Activated T-cell treated with anti-CD3 and anti-CD28 coated beads, Interleukin-2, amount 50 U/mL, for 1 hour (primary cell): ENCODE results near the gene RAB7B.
A peak's percentile ranks its signal among the peaks of the same experiment; 100 is the strongest.
"Not testable (repeated sequence)": the region's sequence is repeated elsewhere in the genome, so short reads cannot be mapped to it uniquely, and the experiment has no call there.

ENCODE experiments used
- DNase-seq: peaks from one replicate; pipeline ENCODE4 v3.0.0-alpha.2; 2020

RAB7B gene

GRCh38 chr1:206002871-206003801, at the start of gene RAB7B:
TSS of gene RAB7B (minus strand) at chr1:206003395. CDS start at chr1:205994135, 9,260 bp downstream.
- DNase-seq = no peak

GRCh38 chr1:206052231-206052865, 49.2 kb upstream of the RAB7B start:
- not testable (repeated sequence) for DNase-seq

GRCh38 chr1:206050655-206051235, 47.5 kb upstream of the RAB7B start:
- peak; percentile 23 for DNase-seq

GRCh38 chr1:206049919-206050600, 46.9 kb upstream of the RAB7B start:
- no peak for DNase-seq

- no peak for DNase-seq
Measured at GRCh38 chr1:206049293-206049692, 46.1 kb upstream of the RAB7B start.

- DNase-seq = no peak
Measured at GRCh38 chr1:206048582-206048981, 45.4 kb upstream of the RAB7B start.

- no peak for DNase-seq
Measured at GRCh38 chr1:206047271-206047670, 44.1 kb upstream of the RAB7B start.

GRCh38 chr1:206041640-206042039, 38.4 kb upstream of the RAB7B start:
- no peak for DNase-seq

GRCh38 chr1:206040328-206040727, 37.1 kb upstream of the RAB7B start:
- no peak for DNase-seq

- no peak for DNase-seq
Measured at GRCh38 chr1:206039046-206039973, 36.1 kb upstream of the RAB7B start.

GRCh38 chr1:206037581-206037980, 34.4 kb upstream of the RAB7B start:
- no peak for DNase-seq

- DNase-seq = no peak
Measured at GRCh38 chr1:206036663-206037455, 33.7 kb upstream of the RAB7B start.

- DNase-seq = no peak
Measured at GRCh38 chr1:206035027-206035426, 31.8 kb upstream of the RAB7B start.

GRCh38 chr1:206032380-206033140, 29.4 kb upstream of the RAB7B start:
- DNase-seq = no peak

- DNase-seq = peak; percentile 53
Measured at GRCh38 chr1:206030714-206031113, 27.5 kb upstream of the RAB7B start.

GRCh38 chr1:206030191-206030590, 27.0 kb upstream of the RAB7B start:
- DNase-seq = no peak

GRCh38 chr1:206029484-206029883, 26.3 kb upstream of the RAB7B start:
- no peak for DNase-seq

GRCh38 chr1:206025283-206025820, 22.2 kb upstream of the RAB7B start:
- no peak for DNase-seq

- no peak for DNase-seq
Measured at GRCh38 chr1:206023695-206024094, 20.5 kb upstream of the RAB7B start, which contains the start of gene CTSE. TSS of gene CTSE (minus strand) at chr1:206023895. CDS start at chr1:206023791, 104 bp downstream.

- DNase-seq = no peak
Measured at GRCh38 chr1:206022766-206023165, 19.6 kb upstream of the RAB7B start.
